GM19395 (cell line): Measurements from ENCODE around the gene ZNF280A.
"Not testable (repeated sequence)": the region's sequence is repeated elsewhere in the genome, so short reads cannot be mapped to it uniquely, and the experiment has no call there.

Source experiments
- ATAC-seq: cut with Tn5 transposase; IDR thresholded peaks from one replicate; pipeline ENCODE4 v1.9.1; 2021; ENCODE audit warnings: mild to moderate bottlenecking, moderate library complexity; ENCODE audit not compliant: unreplicated experiment

ZNF280A gene

DNA sequence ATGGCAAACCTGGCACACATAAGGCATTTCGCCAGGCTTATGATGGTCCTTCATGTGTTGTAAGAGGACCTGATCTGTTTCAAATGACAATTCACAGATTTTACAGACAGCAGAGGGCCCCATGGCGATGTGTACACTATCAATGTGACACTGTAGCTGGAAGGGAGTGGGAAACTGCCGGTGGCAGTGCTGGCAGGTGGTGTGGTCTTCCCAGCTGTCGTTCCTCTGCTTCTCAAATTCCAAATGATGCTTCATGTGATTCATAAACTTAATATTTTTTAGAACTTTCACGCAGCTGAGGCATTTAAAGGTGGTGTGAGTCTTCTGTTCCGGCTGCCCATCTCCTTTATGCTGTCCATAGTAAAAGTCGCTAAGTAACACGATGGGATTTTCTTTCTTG is 5.6 kb downstream of the ZNF280A start:
- ATAC-seq: not testable (repeated sequence)

DNA sequence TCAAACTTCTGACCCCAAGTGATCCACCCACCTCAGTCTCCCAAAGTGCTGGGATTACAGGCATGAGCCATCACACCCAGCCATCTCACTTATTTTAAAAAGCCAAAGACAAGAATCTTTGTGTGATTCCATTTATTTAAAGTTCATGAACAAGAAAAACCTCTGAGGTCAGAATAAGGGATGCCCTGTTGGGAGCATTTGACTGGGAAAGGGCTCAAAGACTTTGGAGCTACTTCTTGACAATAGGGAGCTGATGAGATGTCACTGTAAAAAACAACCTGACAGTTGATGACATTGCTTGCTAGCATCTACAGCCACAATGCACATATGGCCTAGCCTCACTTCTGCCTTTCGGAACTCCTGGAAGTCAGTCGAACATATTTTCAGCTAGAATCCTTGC is 6.5 kb downstream of the ZNF280A start:
- ATAC-seq: no peak

DNA sequence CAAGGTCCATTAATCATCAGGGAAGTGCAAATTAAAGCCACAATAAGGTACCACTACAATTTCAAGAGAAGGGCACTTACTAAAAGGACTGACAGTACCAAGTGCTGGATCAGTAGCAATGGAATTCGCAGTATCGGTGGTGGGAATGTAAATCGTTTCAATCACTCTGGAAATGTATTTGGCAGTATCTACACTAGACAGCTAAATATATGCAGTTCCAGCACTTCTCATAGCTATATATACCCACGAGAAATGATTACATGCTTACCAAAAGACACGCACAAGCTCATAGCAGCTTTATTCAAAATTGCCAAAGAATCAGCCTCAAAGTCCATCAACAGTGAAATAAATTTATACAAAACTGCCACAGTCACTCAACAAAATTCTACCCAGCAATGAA is 7.1 kb downstream of the ZNF280A start:
- ATAC-seq: no peak

DNA sequence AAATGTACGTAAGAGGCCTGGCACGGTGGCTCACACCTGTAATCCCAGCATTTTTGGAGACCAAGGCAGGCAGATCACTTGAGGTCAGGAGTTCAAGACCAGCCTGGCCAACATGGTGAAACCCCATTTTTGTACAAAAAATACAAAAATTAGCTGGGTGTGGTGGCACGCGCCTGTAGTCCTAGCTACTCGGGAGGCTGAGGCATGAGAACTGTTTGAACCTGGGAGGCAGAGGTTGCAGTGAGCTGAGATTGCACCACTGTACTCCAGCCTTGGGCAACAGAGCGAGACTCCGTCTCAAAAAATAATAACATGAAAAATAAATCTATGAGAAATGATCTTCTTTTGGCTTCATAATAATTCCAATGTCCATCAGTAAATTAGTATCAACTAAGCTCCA is 9.2 kb downstream of the ZNF280A start:
- ATAC-seq: not testable (repeated sequence)

DNA sequence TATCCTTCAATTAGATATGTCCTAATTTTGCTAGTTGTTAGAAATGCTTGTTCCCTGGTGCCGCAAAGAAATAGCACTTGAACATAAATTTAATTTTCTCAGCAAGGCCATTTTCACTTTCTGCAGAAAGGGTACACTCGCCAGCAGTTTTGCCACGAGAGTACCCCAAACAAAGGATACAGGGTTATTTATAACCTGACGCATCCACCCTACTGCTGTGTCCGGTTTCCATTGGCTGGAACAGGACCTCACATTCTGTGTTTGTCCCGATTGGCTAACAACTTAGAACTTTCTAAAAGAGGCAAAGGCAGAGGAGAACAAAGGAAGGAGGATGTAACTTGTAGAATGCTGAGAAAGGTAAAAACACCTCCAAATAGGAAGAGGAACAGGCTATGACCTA is 10.2 kb downstream of the ZNF280A start:
- not testable (repeated sequence) for ATAC-seq

DNA sequence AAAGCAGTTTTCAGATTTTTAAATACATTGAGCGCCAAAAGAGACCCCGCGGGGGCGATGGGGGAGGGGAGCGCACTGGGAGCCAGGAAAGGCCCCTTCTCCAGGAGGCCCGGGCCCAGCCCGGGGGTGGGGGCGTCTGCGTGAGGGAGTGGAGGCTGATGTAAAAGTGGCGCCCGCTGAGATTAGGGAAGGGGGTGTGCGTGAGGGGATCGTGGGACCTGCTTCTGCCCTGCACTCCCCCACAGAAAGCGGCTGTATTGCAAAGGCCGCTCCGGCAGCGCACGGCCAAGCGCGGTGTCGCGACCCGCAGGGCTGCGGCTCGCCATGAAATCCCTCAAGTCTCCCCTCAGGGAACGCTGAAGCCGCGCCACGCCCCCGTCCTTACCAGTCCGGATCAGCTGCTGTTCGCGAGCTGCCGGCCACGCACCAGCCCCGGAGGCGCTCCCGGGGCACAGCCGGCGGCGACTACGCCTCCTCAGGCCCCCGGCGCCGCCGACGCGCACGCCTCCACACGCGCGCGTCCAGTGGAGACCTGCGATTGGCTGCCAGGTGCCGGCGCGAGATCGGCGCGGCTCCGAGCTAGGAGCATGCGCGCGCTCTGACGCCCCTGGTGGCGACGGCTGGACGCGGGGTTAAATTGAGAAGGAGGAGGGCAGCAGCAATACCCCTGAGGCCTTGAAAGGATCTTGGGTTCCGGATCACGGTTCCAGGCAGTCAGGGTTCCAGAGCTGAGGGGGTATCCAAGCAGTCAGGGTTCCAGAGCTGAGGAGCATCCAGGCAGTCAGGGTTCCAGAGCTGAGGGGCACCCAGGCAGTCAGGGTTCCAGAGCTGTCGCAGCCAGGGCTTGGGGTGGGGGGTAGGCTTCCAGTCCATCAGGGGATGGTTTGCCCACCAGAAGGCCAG is 11.5 kb downstream of the ZNF280A start, which contains the start of gene ZNF280B:
Gene ZNF280B, minus strand, starts transcription at position 469 of the 903 bp plus-strand sequence. CDS start 19,344 bp downstream, outside the sequence.
- no peak for ATAC-seq

DNA sequence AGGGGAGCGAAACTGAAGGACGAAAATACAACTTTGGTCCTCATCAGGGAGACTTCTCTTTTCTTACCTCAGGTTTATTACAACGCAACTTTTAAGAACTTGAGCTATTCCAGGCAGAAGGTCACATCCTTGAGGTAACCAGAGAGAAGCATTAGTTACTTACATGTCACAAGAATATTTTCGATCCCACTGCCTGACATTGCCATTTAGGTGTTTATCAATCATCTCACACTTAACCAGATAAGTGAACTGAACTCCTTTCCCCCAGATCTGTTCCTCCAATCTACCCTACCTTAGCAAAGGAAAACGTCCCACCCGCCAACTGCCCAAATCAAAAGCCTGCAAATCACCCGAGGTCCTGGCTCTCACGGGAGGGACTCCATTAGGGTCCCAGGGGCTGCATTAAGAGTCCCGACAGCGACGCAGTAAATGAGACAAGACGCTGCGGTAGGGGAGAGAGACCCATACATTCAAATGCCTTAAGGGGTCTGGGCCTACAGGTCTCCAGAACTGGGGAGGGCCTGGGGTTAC is 12.3 kb downstream of the ZNF280A start:
- no peak for ATAC-seq

DNA sequence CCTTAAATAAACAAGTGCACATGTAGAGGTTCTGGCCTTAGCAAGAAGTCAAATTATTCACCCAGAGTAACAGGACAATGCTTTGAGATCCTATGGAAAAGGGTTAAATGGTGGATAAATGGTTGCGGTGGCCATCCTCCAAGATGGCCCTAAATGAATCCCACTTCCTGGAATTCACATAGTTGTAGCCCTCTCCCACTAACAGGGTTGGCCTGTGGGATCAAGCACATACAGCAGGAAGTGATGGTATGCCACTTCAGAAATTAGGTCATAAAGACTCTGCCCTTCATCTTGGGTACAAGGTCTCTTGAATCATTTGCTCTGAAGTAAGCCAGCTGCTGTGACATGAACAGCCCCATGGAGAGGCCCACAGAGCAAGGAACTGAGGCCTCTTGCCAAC is 13.3 kb downstream of the ZNF280A start:
- ATAC-seq: no peak

DNA sequence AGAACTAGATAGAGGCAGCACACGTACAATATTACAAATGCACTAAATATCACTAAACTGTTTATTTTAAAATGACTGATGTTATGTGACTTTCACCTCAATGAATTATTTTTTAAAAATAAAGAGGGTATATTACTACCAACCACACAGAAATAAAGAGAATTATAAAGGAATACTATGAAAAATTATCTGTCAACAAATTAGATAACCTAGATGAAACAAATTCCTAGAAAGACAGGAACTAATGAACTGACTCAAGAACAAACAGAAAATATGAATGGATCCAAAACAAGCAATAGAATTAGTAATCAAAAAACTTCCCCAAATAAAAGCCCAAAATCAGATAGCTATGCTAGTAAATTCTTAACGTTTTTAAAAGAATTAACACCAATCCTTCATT is 21.8 kb downstream of the ZNF280A start:
- no peak for ATAC-seq

DNA sequence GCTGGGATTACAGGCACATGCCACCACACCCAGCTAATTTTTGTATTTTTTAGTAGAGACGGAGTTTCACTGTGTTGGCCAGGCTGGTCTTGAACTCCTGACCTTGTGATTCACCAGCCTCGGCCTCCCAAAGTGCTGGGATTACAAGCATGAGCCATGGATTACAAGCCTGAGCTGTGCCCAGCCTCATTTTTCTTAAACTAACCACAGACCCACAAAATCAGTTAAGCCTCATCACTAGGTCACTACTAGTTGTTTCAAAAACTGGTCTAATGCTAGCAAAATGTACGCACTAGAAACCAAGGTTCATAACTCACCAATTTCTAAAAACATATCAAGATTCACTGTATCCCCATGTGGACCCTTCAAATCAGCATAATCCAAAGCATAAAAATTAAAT is 28.5 kb downstream of the ZNF280A start:
- not testable (repeated sequence) for ATAC-seq

DNA sequence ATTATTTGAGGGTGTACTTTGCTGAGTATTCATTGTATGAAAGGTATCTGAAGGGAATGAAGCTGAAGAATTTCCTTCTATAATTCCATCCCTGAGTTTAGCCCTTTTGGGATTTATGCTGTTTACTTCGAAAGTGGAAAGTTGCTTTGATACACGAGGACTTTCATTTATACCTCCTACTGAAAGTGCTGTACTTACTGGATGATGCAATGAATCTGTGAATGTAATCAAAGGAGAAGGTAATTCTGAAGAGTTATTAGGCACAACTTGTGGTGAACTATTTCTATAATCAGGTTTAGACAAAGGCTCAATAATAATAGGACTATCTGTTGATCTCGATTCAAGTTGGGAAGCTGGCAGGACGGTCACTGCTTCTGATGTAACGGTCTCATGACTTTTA is 31.3 kb downstream of the ZNF280A start:
- no peak for ATAC-seq

DNA sequence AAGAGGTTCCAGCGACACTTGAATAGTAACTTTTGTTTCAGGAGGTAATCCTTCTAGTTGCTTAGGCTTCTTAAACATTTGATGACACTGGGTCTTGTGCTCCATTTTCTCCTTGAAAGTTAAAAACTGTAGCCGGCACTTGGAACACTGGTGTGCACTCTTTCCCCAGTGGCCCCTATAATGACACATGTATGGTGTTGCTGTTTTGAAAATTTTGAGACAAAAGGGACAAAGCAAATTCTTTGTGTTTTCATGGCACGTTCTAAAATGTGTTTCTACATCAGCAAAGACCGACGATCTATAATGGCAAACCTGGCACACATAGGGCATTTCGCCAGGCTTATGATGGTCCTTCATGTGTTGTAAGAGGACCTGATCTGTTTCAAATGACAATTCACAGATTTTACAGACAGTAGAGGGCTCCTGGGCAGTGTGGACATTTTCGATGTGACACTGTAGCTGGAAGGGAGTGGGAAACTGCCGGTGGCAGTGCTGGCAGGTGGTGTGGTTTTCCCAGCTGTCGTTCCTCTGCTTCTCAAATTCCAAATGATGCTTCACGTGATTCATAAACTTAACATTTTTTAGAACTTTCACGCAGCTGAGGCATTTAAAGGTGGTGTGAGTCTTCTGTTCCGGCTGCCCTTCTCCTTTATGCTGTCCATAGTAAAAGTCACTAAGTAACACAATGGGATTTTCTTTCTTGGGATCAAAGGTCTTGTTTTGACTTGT is 32.0 kb downstream of the ZNF280A start:
- no peak for ATAC-seq

DNA sequence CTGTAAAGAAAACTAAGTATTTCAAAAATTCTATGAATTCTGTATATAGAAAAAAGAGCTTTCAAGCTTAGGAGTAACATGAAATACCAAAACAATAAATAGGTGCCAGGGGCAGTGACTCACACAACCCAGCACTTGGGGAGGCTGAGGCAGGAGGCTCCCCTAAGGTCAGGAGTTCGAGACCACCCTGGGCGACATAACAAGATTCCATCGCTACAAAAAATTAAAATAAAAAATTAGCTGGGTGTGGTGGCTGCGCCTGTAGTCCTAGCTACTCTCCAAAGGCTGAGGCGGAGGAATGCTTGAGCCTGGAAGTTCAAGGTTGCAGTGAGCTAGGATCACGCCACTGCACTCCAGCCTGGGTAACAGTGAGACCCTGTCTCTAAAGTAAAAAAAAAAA is 33.0 kb downstream of the ZNF280A start:
- no peak for ATAC-seq

DNA sequence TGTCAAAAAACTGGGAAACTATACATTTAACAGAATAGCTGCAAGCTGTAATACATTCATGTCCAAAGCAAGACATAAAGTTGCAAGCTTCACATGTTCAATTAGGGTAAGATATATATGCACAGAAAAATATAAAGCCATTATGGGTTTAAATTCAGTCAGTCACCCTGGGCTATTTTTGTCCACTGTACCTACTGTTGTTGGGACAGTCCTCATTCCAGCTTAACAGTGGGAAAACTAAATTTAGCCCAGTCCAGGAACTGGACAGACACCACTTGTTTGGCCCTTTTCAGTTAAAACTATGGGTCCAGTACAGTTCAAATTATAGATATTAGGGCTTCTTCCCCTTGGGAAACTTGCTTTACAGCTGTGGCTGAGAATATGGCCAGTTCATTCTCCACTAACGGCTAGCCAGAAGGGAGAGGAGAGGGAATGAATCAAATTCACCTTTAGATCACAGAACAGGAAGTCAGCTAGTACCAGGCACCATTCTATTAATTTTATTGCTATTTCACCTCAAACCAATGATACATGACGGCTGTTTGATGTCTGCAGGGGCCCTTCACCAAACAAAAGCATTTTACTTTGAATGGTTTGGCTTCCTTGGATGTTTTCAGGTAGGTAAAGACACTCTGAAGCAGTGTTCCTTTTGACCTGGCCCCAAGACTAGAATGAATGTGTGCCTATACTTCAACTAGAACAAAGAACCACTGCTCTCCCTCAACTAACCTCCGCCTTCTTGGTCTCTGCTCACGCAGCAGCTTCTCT is 33.8 kb downstream of the ZNF280A start:
- no peak for ATAC-seq

DNA sequence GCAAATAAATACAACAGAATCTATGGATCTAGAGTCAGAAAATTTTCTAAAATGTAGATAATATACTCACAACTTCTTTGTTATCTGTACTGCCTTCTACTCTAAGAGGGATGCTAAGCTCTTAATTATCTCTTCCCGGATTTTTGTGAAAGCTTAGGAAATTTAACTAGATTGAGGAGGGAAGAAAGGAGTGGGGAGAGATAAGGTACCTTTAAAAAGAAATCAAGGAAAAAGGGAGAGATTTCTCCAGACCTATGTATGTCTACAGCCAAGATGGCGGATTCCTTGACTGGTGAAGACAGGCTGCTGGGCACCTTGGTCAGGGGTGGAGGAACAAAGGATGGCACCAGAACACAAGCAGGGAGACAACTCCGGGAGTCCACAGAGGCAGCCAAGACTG is 34.5 kb downstream of the ZNF280A start:
- ATAC-seq: no peak

DNA sequence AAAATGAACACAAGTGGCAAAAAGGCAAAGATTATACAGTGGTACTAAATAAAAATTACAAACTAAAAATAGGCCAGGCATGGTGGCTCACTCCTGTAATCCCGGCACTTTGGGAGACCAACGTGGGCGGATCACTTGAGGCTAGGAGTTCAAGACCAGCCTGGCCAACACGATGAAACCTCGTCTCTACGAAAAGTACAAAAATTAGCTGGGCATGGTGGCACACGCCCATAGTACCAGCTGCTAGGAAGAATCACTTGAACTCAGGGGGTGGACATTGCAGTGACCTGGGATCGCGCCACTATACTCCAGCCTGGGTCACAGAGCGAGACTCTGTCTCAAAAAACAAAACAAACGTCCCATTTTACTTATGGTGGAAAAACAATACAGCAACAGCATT is 36.0 kb downstream of the ZNF280A start:
- ATAC-seq: no peak

DNA sequence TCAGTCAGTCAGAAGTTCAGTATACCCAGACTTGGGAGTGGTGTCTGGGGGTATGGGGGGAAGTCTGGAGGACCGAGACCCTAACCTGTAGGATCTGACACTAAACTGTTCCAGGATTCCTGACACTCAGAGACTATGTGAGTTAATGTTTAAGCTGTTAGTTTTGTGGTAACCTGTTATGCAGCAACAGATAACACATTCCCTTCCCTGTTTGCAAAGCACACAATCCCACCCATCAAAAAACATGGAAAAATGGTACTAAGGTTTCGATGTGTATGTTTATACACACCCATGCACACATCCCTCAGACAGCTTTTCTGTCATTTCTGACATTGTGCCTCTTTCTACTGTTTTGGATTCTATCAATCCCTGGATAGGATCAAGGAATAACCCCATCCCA is 39.1 kb downstream of the ZNF280A start:
- ATAC-seq: no peak

DNA sequence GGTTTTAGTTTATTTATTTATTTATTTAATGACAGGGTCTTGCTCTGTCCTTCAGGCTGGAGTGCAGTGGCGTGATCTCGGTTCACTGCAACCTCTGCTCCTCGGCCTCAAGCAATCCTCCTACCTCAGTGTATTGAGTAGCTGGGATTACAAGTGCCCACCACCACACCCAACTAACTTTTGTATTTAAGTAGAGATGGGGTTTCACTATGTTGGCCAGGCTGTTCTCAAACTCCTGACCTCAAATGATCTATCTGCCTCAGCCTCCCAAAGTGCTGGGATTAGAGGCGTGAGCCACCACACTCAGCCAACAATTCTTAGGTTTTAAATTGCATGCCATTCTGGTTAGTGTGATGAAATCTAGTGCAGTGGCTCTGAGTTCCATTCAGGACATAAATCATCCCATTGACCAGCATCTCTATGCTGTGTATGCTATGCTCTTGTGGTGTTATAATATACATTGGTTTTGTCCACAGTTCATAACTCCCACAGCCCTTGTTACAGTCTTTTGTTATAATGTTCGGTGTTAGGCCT is 40.0 kb downstream of the ZNF280A start:
- no peak for ATAC-seq

DNA sequence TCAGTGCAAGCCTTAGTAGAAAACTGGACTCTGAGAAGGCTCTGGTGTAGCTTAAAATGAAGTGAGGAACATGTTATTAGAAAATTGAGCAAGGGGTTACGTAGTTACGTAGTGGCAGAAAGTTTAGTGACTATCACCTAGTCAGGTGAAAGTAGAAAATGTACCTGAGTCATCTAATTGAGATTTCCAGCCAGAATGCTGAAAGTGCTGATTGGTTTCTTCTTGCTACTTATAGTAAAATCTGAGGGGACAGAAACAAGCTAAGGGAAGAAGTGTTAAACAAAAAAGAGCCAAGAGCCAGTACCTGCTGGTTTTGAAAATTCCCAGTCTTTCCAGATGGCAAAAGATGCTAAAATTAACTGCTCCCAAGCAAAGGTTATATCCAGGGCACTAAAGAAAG is 41.0 kb downstream of the ZNF280A start:
- ATAC-seq: no peak

DNA sequence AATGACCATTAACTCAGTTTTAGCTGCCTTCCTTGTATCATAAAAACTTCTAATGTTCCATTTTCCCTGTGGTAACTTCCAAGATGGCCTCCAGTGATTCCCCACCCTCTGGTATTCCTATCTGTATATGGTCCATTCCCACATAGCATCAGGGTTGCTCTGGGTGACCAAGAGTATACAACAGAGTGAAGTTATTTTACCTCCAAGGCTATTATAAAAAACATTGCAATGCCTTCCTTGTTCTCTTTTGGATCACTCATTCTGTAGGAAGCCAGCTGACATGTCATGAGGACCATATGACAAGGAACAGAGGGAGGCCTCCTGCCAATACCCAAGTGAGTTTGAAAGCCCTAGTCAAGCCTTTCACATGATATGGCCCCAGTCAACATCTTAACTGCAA is 41.6 kb downstream of the ZNF280A start:
- no peak for ATAC-seq

DNA sequence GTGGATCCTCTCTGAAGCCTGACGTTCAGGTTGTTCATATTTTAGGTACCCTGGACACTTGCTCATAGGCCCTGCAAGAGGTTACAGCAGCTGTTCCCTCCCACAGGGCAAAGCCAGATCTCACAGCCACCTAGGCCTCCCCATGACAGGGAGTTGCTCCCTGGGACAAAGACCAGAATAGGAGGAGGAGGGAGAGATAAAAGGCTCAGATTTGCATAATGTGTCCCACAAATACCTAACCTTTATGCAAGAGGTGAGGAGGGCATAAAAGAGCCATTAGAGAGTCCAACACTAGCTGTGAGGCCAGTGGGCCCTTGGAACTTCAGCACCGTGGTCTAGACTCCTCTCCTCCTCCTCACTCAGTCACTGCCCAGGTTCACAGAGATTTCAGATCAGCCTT is 45.3 kb downstream of the ZNF280A start:
- no peak for ATAC-seq
